ENCODE data around the gene BHMT. TPM values are rescaled to one million over a fixed set of nuclear protein-coding genes. Genes with fewer than 3 reads are reported as not detected.

BHMT gene
- total RNA-seq, 1 donor from 2014 or later = not detected

DNA sequence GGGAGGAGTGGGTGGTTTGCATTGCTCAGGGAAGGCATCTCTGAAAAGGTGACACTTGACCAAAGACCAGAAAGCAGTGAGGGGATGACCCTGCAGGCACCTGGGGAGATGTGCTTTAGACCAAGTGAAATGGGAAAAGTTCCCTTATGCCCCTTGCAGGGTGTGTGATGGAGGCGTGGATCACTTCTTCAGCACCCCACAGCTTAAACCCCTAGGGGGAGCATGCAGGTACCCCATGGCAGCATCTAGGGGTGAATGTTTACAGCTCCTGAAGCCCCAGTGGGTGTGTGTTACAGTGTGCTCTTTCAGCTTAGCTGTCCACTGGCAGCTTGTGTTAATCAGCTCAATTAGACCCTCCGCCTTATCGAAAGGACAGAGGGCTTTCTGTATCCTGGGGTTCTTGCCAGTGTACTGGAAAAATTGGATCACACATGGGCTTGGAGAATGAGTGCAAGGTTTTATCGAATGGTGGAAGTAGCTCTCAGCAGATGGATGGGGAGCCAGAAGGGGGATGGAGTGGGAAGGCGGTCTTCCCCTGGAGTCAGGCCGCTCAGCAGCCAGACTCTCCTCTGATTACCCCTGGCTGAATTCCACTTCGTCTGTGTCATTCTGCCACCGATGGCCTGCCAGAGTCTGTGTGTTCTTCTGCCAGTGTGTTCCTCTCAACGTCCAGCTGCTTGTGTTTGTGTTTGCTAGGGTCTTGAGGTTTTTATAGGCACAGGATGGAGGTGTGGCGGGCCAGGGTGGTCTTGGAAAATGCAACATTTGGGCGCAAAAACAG is 35.8 kb upstream of the BHMT start:
- Histone ChIP-seq H3K4me1 (no peaks in the 10 kb centered on the region), H3K36me3 (no peaks in the 10 kb centered on the region), H3K9me3 (peaks cover 5% of the 10 kb centered on the region), H3K4me3 (no peak overlapping the region), H3K27ac (no peak overlapping the region), H3K27me3 (ENCODE audit: low read depth) (no peaks in the 10 kb centered on the region)
- DNase-seq (no peak), ATAC-seq (no peak)
- intact Hi-C loops (cut with DNase I) = no loop called here
- TF ChIP-seq, protein P1, sequence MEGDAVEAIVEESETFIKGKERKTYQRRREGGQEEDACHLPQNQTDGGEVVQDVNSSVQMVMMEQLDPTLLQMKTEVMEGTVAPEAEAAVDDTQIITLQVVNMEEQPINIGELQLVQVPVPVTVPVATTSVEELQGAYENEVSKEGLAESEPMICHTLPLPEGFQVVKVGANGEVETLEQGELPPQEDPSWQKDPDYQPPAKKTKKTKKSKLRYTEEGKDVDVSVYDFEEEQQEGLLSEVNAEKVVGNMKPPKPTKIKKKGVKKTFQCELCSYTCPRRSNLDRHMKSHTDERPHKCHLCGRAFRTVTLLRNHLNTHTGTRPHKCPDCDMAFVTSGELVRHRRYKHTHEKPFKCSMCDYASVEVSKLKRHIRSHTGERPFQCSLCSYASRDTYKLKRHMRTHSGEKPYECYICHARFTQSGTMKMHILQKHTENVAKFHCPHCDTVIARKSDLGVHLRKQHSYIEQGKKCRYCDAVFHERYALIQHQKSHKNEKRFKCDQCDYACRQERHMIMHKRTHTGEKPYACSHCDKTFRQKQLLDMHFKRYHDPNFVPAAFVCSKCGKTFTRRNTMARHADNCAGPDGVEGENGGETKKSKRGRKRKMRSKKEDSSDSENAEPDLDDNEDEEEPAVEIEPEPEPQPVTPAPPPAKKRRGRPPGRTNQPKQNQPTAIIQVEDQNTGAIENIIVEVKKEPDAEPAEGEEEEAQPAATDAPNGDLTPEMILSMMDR (IDR thresholded peaks at IDR 0.05) = no peak

DNA sequence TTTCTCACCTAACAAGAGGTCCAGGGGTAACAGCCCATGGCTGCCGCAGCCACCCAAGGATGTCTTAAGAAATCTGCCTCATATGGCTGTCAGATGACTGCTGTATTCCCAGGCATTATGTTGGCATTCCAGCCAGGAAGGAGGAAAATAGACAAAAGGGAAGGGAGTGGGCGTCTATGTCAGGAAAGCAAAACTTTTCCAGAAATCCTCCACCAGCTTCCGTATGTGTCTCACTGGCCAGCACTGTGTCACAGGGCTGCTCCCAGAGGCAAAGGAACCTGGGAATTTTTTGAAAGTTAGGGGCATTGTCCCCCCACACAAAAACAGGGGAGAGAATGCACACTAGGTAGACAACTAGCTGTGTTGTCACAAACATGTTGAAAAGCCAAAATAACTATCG is 34.8 kb upstream of the BHMT start:
- no peak overlapping the region for H3K27ac ChIP-seq
- H3K27me3 ChIP-seq (ENCODE audit: low read depth) = no peaks in the 10 kb centered on the region
- ATAC-seq (no peak), DNase-seq (no peak)
- H3K9me3 ChIP-seq = peaks cover 5% of the 10 kb centered on the region
- no peak overlapping the region for H3K4me3 ChIP-seq
- no peaks in the 10 kb centered on the region for H3K4me1 ChIP-seq
- intact Hi-C loops (cut with DNase I) = no loop called here
- TF ChIP-seq, protein P1 (IDR thresholded peaks at IDR 0.05) = no peak
- H3K36me3 ChIP-seq = no peaks in the 10 kb centered on the region

DNA sequence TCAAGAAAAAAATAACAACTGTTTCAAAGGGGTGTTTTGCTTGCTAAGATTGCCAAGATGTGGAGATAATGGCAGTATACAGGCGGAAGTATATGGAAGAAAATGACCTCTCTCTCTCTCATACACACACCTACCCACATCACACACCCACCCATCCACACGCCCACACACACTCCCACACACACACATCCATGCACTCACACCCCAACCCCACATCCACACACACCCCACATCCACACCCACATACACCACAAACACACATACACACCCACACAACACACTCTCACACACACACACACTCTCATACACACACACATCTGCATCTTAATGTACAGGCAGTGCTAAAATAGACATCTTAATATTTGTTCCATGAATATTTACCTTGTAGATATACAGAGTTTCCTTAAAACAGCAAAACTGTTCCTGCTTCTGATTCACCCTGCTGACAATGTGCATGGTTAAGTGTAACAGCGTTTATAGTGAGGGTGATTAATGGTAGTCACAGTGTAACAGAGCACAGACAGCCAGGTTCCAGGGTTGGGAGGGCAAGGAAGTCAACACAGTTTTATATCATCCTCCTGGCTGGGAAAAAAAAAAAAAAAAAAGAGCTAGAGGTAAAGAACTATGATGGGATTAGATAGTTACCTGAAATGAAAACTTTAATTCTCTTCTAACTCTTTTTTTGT is 33.8 kb upstream of the BHMT start:
- Histone ChIP-seq H3K36me3 (no peaks in the 10 kb centered on the region), H3K27ac (no peak overlapping the region), H3K4me3 (no peak overlapping the region), H3K27me3 (ENCODE audit: low read depth) (no peaks in the 10 kb centered on the region), H3K9me3 (peaks cover 5% of the 10 kb centered on the region), H3K4me1 (no peaks in the 10 kb centered on the region)
- ATAC-seq = peak in 1 of 2 donors; percentile 13
- intact Hi-C loops (cut with DNase I) = no loop called here
- TF ChIP-seq, protein P1 (IDR thresholded peaks at IDR 0.05) = no peak
- no peak for DNase-seq

DNA sequence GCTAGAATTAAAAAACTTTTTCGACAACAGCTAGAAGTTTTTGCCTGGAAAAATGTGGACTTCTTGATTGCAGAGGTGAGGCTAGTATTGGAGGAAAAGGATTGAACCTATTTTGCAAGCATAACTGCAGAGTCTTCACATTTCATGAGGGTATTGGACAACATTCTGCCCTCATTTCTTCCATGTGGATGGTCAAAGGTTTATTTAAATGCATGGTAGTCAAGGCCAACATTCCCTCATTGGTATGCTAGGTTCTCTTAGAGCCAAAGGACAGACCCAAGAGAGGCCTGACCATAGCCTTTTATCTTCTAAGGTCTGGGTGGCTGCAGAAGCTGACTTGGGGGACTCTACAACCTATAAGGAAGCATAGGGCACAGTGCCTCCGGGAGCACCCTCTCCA is 30.8 kb upstream of the BHMT start:
- Histone ChIP-seq H3K4me3 (no peak overlapping the region), H3K36me3 (no peaks in the 10 kb centered on the region), H3K27me3 (ENCODE audit: low read depth) (no peaks in the 10 kb centered on the region), H3K27ac (no peak overlapping the region), H3K9me3 (no peaks in the 10 kb centered on the region), H3K4me1 (no peaks in the 10 kb centered on the region)
- DNase-seq = no peak
- intact Hi-C loops (cut with DNase I) = no loop called here
- TF ChIP-seq, protein P1 (IDR thresholded peaks at IDR 0.05) = no peak
- ATAC-seq = no peak

DNA sequence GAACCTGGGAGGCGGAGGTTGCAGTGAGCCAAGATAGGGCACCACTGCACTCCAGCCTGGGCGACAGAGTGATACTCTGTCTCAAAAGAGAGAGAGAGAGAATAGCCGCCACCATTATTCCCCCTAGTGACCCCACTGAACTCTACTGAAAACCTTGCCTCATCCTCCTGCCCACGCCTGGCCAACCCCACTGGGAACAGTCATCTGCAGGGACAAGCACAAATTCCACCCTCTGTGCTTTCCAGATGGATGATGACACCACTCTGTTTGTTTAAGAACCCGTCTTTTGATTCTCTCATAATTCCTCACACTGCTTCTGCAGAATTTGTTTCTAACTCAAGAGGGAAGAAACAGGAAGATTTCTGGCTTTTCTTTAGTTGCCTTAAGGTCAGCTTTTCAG is 29.8 kb upstream of the BHMT start:
- intact Hi-C loops (cut with DNase I) = no loop called here
- TF ChIP-seq, protein P1 (IDR thresholded peaks at IDR 0.05) = no peak
- no peak overlapping the region for H3K4me3 ChIP-seq
- ATAC-seq (no peak), DNase-seq (no peak)
- H3K27me3 ChIP-seq (ENCODE audit: low read depth) = no peaks in the 10 kb centered on the region
- no peaks in the 10 kb centered on the region for H3K4me1 ChIP-seq
- H3K36me3 ChIP-seq = no peaks in the 10 kb centered on the region
- H3K27ac ChIP-seq = no peak overlapping the region
- no peaks in the 10 kb centered on the region for H3K9me3 ChIP-seq
